Loucy (cell line): ENCODE data around the gene FAM117A.

Experiments used
- EZH2phosphoT487 ChIP-seq: fragments of 200-600 bp; IDR thresholded peaks from 2 replicates; pipeline ENCODE4 v1.6.1; 2018; ENCODE audit warnings: antibody characterized with exemption, mild to moderate bottlenecking, moderate library complexity, borderline replicate concordance
- TF ChIP-seq, protein P1 (sequence below): fragments of 200-600 bp; sonication (generic); conservative IDR thresholded peaks from 2 replicates; pipeline ENCODE4 v1.5.1; 2014; ENCODE audit warnings: mild to moderate bottlenecking, antibody characterized with exemption, low read length

DNA sequence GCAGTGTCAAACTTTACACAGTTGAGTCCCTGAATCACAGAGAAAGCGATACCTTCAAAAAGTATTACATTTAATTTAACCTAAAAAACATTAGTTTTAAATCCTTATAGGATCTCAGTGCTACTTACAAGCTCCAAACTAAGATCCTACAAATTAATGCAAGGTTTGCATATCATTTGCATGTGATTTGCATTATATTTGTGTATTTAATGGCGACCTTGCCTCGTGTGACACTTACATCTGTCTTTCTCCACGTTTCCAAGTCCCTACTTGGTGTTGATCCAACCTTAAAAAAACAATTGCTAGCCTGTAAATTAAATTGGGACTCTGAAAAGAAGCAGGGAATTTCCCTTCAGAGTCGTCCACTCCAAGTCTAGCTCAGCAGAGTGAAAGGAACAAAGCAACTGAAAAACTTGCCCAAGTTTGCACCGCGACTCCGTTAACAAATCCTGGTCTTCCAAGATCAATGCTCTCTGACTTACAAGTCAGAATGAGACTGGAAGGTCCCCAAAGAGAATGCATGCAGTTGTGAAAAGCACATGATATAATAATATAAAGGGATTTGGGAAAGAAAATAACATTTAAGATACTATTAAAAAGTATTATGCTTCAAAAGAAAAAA lies 739 bp upstream of the FAM117A start:
- TF ChIP-seq, protein P1, sequence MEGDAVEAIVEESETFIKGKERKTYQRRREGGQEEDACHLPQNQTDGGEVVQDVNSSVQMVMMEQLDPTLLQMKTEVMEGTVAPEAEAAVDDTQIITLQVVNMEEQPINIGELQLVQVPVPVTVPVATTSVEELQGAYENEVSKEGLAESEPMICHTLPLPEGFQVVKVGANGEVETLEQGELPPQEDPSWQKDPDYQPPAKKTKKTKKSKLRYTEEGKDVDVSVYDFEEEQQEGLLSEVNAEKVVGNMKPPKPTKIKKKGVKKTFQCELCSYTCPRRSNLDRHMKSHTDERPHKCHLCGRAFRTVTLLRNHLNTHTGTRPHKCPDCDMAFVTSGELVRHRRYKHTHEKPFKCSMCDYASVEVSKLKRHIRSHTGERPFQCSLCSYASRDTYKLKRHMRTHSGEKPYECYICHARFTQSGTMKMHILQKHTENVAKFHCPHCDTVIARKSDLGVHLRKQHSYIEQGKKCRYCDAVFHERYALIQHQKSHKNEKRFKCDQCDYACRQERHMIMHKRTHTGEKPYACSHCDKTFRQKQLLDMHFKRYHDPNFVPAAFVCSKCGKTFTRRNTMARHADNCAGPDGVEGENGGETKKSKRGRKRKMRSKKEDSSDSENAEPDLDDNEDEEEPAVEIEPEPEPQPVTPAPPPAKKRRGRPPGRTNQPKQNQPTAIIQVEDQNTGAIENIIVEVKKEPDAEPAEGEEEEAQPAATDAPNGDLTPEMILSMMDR: no peak
- TF ChIP-seq EZH2phosphoT487: no peak
